Iris pigment epithelial cell (primary cell): Measurements from ENCODE around the gene NAGS.
"Not testable (repeated sequence)": the region's sequence is repeated elsewhere in the genome, so short reads cannot be mapped to it uniquely, and the experiment has no call there.

Experiments used
- DNase-seq: peaks from one replicate; pipeline ENCODE4 v3.0.0-alpha.2; 2011; ENCODE audit warnings: low read depth

The NAGS gene

GRCh38 chr17:44006598-44007345, 2.4 kb downstream of the NAGS start:
- peak; percentile 99 for DNase-seq

DNA sequence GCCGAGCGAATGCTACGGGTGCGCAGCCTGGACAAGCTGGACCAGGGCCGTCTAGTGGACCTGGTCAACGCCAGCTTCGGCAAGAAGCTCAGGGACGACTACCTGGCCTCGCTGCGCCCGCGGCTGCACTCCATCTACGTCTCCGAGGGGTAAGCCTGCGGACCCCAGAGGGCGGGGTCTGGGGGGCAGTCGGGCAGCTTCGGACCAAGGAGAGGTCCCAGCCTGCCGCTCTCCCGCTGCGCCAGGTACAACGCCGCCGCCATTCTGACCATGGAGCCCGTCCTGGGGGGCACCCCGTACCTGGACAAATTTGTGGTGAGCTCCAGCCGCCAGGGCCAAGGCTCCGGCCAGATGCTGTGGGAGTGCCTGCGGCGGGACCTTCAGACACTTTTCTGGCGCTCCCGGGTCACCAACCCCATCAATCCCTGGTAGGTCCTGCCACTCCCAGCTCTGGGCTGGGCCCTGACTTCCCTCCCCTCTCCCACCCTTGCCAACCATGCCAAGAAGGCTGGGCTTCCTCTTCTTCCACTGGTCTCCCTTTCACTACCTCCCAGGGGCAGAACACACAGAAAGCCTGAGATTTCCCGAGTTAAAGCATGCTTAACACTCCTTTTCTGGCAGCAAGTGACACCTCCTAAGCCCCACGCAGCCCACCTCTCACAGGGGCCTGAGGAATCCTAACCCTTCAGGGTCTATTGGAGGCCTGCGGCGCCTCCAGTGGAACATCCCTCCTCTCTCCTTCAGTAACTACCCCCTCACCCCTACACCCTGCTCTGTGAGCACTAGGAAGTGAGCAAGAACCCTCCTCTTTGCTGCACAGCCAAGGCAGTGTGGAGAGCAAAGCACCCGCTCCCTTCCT, 3.2 kb downstream of the NAGS start:
- no peak for DNase-seq

DNA sequence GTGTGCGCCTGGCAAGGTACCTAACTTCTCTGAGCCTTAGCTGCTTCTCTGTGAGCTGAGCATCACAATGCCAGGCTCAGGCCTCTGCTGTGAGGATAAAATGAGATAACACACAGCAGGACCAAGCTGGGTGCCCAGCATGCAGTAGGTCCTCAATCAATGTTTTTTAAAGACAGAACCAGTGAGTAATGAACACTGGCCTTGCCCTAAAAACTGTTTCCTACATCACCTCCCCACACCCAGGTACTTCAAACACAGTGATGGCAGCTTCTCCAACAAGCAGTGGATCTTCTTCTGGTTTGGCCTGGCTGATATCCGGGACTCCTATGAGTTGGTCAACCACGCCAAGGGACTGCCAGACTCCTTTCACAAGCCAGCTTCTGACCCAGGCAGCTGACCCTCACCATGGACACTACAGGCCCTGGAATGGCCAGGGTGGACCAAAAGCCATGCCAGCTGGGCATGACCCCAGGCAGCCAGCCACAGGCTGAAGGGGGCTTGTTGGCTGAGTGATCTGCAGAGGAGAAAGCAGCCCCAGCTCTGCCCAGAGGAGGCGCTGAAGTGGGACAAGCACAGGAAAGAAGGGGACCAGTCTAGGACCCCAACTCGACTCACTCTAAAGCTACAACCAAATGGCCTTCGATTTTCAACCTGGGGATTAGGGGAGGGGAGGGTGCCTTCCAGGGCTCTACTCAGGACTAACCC, 3.9 kb downstream of the NAGS start:
- DNase-seq: no peak

DNA sequence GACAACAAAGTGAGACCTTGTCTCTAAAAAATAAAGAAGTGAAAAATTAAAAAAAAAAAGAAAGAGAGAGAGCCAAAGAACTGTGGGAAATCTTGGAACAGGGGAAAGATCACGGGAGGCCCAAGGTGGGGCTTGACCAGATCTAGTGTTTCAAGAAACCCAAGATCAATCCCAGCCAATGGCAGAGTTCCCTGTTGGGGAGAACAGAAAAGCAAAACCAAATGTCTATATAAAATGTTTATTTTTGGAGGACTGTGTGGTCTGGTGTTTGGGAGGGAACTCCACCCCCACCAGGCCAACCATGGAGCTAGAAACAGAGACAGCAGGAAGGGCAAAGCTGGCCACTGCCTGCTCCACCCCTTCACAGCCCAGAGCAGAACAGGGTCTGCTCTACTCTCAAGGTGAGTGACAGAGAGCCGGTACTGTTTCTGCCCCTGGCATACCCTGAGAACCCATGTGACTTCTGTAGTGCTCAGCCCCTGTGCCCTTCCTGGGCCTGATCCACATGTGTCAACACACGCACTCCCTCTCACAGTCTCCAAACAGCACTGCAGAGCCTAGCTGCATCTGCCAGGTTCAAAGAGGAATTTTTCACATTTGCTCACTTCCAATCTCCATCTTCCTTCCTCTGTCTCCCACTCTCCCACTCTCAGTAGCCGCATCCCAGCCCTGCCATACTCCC, 6.7 kb downstream of the NAGS start:
- DNase-seq: peak; percentile 59

GRCh38 chr17:44011876-44012275, 7.5 kb downstream of the NAGS start:
- DNase-seq: no peak

DNA sequence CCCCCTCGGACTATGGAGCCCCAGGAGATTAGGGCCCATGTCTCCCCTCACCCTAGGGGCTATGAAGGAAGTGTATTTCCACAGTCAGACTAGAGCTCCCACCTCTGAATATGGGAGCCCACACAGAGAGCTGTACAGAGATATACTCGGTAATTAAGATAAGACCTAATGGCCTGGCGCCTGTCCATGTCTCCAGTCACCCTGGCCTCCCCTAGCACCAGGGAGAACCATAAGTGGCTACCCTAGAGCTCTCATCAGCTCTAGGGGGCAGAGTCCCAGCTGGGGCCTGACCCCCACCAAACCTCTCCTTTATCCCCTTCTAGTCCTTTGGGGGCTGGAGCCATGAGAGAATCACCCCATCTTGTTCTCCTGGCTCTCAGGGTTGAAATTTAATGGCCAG, 8.0 kb downstream of the NAGS start:
- no peak for DNase-seq

DNA sequence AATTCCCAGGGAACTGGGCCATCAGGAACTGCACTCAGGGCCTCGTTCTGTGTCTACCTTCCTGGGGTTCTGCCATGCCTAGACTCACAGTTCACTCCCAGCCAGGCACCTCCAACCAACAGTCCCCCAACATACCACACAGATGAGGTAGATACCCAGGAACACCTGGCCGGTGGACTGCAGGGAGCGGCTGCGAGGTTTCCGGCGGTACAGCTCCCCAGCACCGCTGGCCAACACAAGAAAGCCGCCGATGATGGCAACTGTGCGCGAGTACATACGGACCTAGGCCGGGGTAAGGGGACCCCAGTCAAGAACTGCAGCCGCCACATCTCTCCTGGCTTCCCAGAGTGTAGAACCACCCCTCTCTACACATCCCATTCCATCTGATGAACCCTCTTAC, 8.5 kb downstream of the NAGS start:
- no peak for DNase-seq

- no peak for DNase-seq
Observed at GRCh38 chr17:44014133-44014436, 9.7 kb downstream of the NAGS start.

GRCh38 chr17:44014437-44015172, 10.2 kb downstream of the NAGS start, which contains the start of gene TMEM101:
Gene TMEM101, minus strand, starts transcription at chr17:44014963. Its CDS starts 11 bp downstream, at chr17:44014952.
- DNase-seq: peak; percentile 94

GRCh38 chr17:44021227-44021626, 16.8 kb downstream of the NAGS start:
- DNase-seq: not testable (repeated sequence)

DNA sequence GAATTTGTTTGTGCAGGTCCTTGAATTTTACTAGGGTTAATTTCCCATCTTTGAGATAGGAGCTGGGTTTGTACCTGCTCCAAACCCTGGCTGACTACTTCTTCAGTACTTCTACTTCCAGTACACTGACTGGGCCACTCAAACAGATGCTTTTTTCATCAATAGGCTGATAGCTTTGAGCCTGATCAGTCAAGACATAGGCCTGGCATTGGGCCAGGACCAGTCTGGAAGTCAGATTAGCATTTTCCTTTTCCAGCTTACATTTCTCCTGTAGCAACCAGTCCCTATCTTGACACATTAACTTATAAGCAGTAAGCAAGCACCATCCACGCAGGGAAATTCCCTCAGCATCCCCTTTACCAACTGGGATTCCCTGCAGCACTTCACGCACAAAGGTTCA, 17.8 kb downstream of the NAGS start:
- no peak for DNase-seq

DNA sequence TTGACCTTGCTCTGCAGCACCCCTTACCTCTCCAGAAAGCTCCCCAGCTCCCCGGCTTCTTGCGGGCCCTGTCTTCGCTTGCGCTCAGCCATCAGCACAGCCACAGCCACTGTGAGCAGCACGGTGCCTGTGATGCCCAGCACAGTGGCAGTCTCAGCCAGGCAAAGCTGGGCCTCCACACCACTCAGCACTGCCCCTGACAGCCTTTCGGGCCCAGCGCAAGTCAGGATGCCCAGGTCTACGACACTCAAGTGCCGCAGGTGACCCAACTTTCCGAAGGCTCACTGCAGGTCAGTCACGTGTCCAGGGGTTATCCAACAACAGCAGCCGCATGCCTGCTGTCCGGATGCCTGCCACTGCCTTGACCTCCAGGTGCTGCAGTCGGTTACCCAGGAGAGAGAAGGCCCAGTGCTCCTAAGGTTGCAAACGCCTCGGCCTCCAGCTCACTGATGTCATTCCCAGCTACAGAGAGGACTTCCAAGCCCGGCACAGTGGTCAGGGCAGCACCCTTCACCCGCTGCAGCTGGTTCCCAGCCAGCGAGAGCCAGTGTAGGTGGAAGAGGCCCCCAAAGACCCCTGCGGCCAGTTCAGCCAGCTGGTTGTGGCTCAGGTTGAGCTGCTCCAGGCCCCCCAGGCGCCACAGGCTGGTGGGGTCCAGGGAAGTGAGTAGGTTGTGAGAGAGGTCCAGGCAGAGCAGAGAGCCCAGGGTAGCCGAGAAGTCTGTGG, 19.3 kb downstream of the NAGS start:
- DNase-seq: no peak

- DNase-seq: no peak
Observed at GRCh38 chr17:44024271-44024663, 19.8 kb downstream of the NAGS start.

- DNase-seq: no peak
Observed at GRCh38 chr17:44024853-44025252, 20.4 kb downstream of the NAGS start.

DNA sequence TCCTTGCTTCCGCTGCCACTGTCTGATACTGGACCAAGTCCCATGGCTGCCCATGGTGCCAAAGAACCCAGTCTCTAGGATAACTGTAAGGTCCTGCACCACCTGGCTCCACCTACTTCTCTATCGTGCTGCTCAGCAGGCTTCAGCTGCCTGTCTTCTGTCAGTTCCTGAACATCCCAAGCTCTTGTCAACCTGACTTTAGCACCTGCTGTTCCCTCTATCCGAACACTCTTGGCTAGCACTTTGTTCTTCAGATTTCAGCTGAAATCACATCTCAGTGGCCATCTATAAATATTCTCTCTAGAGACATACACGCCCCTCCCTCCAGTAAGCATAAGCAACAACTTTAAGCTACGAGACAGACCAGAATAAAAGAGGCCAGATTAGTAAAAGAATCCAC, 25.3 kb downstream of the NAGS start:
- DNase-seq: no peak

DNA sequence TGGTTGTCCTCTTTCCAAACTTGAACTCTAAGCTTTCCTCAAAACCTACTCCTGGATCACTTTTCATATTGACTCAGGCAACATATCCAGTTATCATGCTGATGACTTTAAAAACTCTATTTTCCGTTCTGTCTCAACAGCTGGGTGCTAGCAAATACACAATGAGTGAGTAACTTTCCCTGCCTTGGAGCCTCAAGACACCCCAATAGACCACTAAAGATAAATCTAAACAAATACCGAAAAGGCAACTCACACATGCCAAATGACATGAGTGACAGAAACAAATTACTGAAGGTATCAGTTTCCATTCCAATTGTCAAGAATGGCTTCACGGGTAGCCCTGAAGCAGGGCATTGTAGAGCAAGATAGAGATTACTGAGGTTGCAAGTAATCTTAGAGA, 26.1 kb downstream of the NAGS start:
- DNase-seq: no peak

GRCh38 chr17:44033861-44034408, 29.5 kb downstream of the NAGS start:
- no peak for DNase-seq

- not testable (repeated sequence) for DNase-seq
Observed at GRCh38 chr17:44034688-44035087, 30.3 kb downstream of the NAGS start.

DNA sequence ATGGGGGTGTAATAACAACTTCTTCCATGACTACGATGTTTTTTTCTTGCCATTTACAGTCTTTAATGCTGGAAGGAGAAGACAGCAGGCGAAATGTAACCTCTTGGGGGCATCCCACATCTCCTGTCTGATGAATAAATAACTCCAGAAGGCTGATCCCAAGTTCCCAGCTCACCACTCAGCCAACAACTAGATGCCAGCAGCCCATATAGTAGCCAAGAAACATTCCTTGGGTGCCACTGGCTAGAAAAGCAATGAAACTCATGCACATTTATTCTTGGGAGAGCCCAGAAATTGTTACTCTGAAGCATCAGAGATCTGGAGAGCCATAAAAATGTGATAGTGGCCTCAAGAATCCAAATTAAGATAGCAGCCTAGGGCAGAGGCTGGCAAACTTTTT, 33.0 kb downstream of the NAGS start:
- no peak for DNase-seq

- DNase-seq: no peak
Observed at GRCh38 chr17:44038604-44039011, 34.2 kb downstream of the NAGS start.
